HG03442 (cell line): ENCODE results near the gene C6orf141.
"Not testable (repeated sequence)": the region's sequence is repeated elsewhere in the genome, so short reads cannot be mapped to it uniquely, and the experiment has no call there.

Source experiments
- ATAC-seq: cut with Tn5 transposase; IDR thresholded peaks from one replicate; pipeline ENCODE4 v1.9.1; 2021; ENCODE audit warnings: mild to moderate bottlenecking, moderate library complexity; ENCODE audit not compliant: unreplicated experiment

C6orf141 gene

DNA sequence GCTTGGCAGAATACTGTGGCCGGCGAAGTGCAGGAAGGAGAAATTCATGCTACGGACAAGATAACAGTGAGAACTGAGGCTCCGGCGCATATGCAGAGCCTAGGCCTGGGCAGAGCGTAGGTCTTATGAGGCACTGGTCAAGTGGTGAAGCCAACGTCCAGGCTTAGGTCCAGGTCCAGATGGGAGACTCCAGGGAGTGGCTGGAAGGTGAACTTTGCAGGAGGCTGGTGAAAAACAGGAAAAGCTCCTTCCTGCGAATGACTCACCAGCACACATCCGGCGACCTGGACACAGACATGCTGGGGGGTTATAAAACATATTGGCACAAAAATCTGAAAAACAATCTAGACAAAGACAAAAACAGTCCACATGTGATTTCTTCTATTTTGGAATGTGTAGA is 15.4 kb downstream of the C6orf141 start:
- ATAC-seq = no peak

DNA sequence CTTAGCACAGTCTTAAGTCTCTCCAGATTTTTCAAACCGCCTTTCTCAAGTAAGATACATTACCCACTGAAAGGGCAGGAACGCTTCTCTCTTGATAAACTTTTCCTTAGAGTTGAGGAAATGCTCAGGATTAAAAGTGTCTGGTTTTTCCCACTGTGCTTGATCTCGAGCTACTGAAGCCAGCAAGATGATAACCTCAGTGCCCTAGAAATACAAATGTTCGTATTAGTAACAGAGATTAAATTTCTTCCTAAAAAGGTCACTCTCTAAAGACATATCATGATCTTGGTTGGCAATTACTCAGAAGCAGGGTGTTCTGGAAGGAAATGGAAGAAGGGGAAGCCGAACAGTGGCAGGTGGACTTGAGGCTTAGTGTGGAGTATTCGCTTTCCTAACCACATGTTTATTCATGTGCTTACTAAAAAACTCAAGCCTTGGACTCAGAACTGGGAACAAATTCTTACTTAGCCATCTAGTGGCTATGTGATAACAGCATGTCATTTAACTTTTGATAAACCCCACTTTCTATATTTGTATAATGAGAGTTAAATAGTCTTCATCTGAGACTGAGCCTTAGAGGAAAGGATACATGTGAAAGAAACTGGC is 20.1 kb downstream of the C6orf141 start:
- no peak for ATAC-seq

GRCh38 chr6:49576618-49577017 is 26.1 kb downstream of the C6orf141 start:
- ATAC-seq = no peak

GRCh38 chr6:49579649-49580048 is 29.2 kb downstream of the C6orf141 start:
- no peak for ATAC-seq

- ATAC-seq = no peak
Observed at GRCh38 chr6:49582529-49582928, 32.1 kb downstream of the C6orf141 start.

GRCh38 chr6:49587262-49587661 is 36.8 kb downstream of the C6orf141 start:
- not testable (repeated sequence) for ATAC-seq
